WTC11 (cell line): ENCODE data around the gene DOCK1. TPM values are rescaled to one million over a fixed set of nuclear protein-coding genes. Genes with fewer than 3 reads are reported as not detected.

ENCODE experiments used
- ATAC-seq: fragments of 200-7000 bp; cut with Tn5 transposase; 2 replicates; pipeline ENCODE4 v1.10.0; 2021; ENCODE audit warnings: mild to moderate bottlenecking, moderate library complexity
- CTCF ChIA-PET: fragments of 300-600 bp; sonication (Branson Sonifier 250); formaldehyde crosslinking; loops from one replicate; lab custom pipeline; 2021; ENCODE audit warnings: antibody characterized with exemption; lab: Charles Lee
- POLR2A ChIA-PET: fragments of 350-600 bp; sonication (Branson Sonifier 250); formaldehyde crosslinking; loops from one replicate; lab custom pipeline; 2021; ENCODE audit warnings: antibody characterized with exemption; lab: Charles Lee
- DNase-seq: peaks from one replicate; pipeline ENCODE4 v3.0.0; 2021; ENCODE audit warnings: low spot score
- H3K27ac Mint-ChIP-seq: 2 replicates; pipeline ENCODE4 v1.8.0; 2021; ENCODE audit warnings: mixed read lengths
- H3K27me3 Mint-ChIP-seq: 2 replicates; pipeline ENCODE4 v1.8.0; 2021; ENCODE audit warnings: low read depth, mild to moderate bottlenecking, moderate library complexity, mixed read lengths
- H3K36me3 Mint-ChIP-seq: 2 replicates; pipeline ENCODE4 v1.8.0; 2021; ENCODE audit warnings: mixed read lengths
- H3K4me1 Mint-ChIP-seq: 2 replicates; pipeline ENCODE4 v1.8.0; 2022; ENCODE audit warnings: mixed read lengths
- H3K4me3 Mint-ChIP-seq: 2 replicates; pipeline ENCODE4 v1.8.0; 2021; ENCODE audit warnings: mild to moderate bottlenecking, moderate library complexity, mixed read lengths
- H3K9me3 Mint-ChIP-seq: 2 replicates; pipeline ENCODE4 v1.8.0; 2021; ENCODE audit warnings: mixed read lengths
- CTCF ChIP-seq: fragments of 200-600 bp; IDR thresholded peaks from 2 replicates; pipeline ENCODE4 v1.8.0; 2022; ENCODE audit warnings: antibody characterized with exemption
- ESRRA ChIP-seq: sonication (generic); formaldehyde crosslinking; IDR thresholded peaks from 2 replicates; pipeline ENCODE4 v1.8.1; 2022; ENCODE audit warnings: mild to moderate bottlenecking, missing genetic modification reagents, borderline replicate concordance
- FOXJ3 ChIP-seq: sonication (generic); formaldehyde crosslinking; IDR thresholded peaks from 2 replicates; pipeline ENCODE4 v1.9.0; 2021; ENCODE audit warnings: missing genetic modification reagents, mild to moderate bottlenecking, borderline replicate concordance
- GRHL2 ChIP-seq: fragments of 250-450 bp; sonication (Bioruptor Pico); IDR thresholded peaks from 2 replicates; pipeline ENCODE4 v1.8.0; 2022; ENCODE audit warnings: mild to moderate bottlenecking, moderate library complexity; ENCODE audit not compliant: insufficient replicate concordance, severe bottlenecking
- JAZF1 ChIP-seq: fragments of 250-450 bp; sonication (Bioruptor Pico); IDR thresholded peaks from 2 replicates; pipeline ENCODE4 v1.9.0; 2021; ENCODE audit warnings: moderate library complexity, mild to moderate bottlenecking, inconsistent platforms
- OVOL2 ChIP-seq: fragments of 250-450 bp; sonication (Bioruptor Pico); IDR thresholded peaks from 2 replicates; pipeline ENCODE4 v1.9.0; 2021; ENCODE audit warnings: mild to moderate bottlenecking, borderline replicate concordance
- STAT6 ChIP-seq: sonication (generic); formaldehyde crosslinking; conservative IDR thresholded peaks from 2 replicates; pipeline ENCODE4 v1.8.1; 2023; ENCODE audit warnings: mild to moderate bottlenecking, low read depth, missing genetic modification reagents, moderate library complexity
- TEAD1 ChIP-seq: sonication (generic); formaldehyde crosslinking; IDR thresholded peaks from 2 replicates; pipeline ENCODE4 v1.8.0; 2022; ENCODE audit warnings: mild to moderate bottlenecking, missing genetic modification reagents
- TEAD4 ChIP-seq: sonication (generic); formaldehyde crosslinking; IDR thresholded peaks from 2 replicates; pipeline ENCODE4 v1.8.0; 2022; ENCODE audit warnings: mild to moderate bottlenecking, missing genetic modification reagents
- ZBTB21 ChIP-seq: sonication (generic); formaldehyde crosslinking; IDR thresholded peaks from 2 replicates; pipeline ENCODE4 v1.8.1; 2023; ENCODE audit warnings: mild to moderate bottlenecking, missing genetic modification reagents, borderline replicate concordance
- ZNF396 ChIP-seq: fragments of 250-450 bp; sonication (Bioruptor Pico); IDR thresholded peaks from 2 replicates; pipeline ENCODE4 v1.8.0; 2021; ENCODE audit warnings: mild to moderate bottlenecking, moderate library complexity, borderline replicate concordance
- ZNF671 ChIP-seq: fragments of 250-450 bp; sonication (Bioruptor Pico); IDR thresholded peaks from 2 replicates; pipeline ENCODE4 v1.8.0; 2021; ENCODE audit warnings: mild to moderate bottlenecking
- total RNA-seq: library from RNA; stranded (reverse); gene quantifications from 3 replicates; pipeline ENCODE4 v1.2.3, GENCODE V29; 2021
- TF ChIP-seq, protein P1 (sequence below): sonication (generic); formaldehyde crosslinking; IDR thresholded peaks from 2 replicates; pipeline ENCODE4 v1.8.1; 2022; ENCODE audit warnings: mild to moderate bottlenecking, moderate library complexity, missing genetic modification reagents
- TF ChIP-seq, protein P2 (sequence below): sonication (generic); formaldehyde crosslinking; IDR thresholded peaks from 2 replicates; pipeline ENCODE4 v1.8.0; 2022; ENCODE audit warnings: mild to moderate bottlenecking, missing genetic modification reagents
- TF ChIP-seq, protein P3 (sequence below): sonication (generic); formaldehyde crosslinking; IDR thresholded peaks from 2 replicates; pipeline ENCODE4 v1.8.1; 2023; ENCODE audit warnings: mild to moderate bottlenecking, missing genetic modification reagents
- TF ChIP-seq, protein P4 (sequence below): fragments of 250-450 bp; sonication (Bioruptor Pico); IDR thresholded peaks from 2 replicates; pipeline ENCODE4 v2.1.2; 2022; ENCODE audit warnings: mild to moderate bottlenecking, moderate library complexity
- TF ChIP-seq, protein P5 (sequence below): sonication (generic); formaldehyde crosslinking; IDR thresholded peaks from 2 replicates; pipeline ENCODE4 v1.8.1; 2023; ENCODE audit warnings: mild to moderate bottlenecking, moderate library complexity, missing genetic modification reagents

Gene DOCK1
- total RNA-seq, 1 experiment from 2014 or later: 52.1 TPM

DNA sequence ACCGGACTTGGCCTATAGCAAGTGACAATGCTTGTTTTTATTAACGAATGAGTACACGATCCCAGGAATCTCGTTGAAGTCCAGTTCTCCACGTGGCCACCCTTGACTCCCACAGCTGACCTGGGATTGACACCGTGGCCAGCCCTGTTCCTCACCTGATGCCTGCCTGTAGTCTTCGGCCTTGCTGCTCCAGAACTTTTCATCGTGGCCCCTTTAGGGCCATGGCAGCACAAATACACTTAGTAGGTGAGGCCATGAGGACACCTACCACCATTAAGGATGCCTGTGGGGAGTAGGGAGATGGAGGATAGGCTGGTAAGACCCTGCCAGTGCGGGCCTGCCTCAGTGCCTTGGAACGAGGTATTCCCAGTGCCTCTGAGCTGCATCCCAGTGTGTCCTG is 321.8 kb downstream of the DOCK1 start (continued):
- TF ChIP-seq, protein P1, sequence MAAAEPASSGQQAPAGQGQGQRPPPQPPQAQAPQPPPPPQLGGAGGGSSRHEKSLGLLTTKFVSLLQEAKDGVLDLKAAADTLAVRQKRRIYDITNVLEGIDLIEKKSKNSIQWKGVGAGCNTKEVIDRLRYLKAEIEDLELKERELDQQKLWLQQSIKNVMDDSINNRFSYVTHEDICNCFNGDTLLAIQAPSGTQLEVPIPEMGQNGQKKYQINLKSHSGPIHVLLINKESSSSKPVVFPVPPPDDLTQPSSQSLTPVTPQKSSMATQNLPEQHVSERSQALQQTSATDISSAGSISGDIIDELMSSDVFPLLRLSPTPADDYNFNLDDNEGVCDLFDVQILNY (CRISPR knock-in tag): no peak
- TF ChIP-seq, protein P2, sequence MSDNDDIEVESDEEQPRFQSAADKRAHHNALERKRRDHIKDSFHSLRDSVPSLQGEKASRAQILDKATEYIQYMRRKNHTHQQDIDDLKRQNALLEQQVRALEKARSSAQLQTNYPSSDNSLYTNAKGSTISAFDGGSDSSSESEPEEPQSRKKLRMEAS: no peak
- TF ChIP-seq TEAD4 (CRISPR knock-in tag): no peak

GRCh38 chr10:127227663-127228062 is 322.4 kb downstream of the DOCK1 start:
- POLR2A ChIA-PET: no interaction called here
- H3K9me3 Mint-ChIP-seq: no peaks in the 10 kb centered on the region

More at GRCh38 chr10:127227663-127228062, 322.4 kb downstream of the DOCK1 start:
- TF ChIP-seq ZBTB21 (CRISPR knock-in tag) (no peak), GRHL2 (no peak), ZNF671 (CRISPR knock-in tag) (no peak), ZNF396 (CRISPR knock-in tag) (no peak), JAZF1 (no peak), STAT6 (CRISPR knock-in tag) (no peak), TEAD1 (CRISPR knock-in tag) (no peak), FOXJ3 (no peak), ESRRA (CRISPR knock-in tag) (no peak), OVOL2 (CRISPR knock-in tag) (no peak), CTCF (no peak)
- TF ChIP-seq, protein P3, sequence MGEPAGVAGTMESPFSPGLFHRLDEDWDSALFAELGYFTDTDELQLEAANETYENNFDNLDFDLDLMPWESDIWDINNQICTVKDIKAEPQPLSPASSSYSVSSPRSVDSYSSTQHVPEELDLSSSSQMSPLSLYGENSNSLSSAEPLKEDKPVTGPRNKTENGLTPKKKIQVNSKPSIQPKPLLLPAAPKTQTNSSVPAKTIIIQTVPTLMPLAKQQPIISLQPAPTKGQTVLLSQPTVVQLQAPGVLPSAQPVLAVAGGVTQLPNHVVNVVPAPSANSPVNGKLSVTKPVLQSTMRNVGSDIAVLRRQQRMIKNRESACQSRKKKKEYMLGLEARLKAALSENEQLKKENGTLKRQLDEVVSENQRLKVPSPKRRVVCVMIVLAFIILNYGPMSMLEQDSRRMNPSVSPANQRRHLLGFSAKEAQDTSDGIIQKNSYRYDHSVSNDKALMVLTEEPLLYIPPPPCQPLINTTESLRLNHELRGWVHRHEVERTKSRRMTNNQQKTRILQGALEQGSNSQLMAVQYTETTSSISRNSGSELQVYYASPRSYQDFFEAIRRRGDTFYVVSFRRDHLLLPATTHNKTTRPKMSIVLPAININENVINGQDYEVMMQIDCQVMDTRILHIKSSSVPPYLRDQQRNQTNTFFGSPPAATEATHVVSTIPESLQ (CRISPR knock-in tag): no peak
- TF ChIP-seq, protein P4, sequence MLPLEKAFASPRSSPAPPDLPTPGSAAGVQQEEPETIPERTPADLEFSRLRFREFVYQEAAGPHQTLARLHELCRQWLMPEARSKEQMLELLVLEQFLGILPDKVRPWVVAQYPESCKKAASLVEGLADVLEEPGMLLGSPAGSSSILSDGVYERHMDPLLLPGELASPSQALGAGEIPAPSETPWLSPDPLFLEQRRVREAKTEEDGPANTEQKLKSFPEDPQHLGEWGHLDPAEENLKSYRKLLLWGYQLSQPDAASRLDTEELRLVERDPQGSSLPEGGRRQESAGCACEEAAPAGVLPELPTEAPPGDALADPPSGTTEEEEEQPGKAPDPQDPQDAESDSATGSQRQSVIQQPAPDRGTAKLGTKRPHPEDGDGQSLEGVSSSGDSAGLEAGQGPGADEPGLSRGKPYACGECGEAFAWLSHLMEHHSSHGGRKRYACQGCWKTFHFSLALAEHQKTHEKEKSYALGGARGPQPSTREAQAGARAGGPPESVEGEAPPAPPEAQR (CRISPR knock-in tag): no peak
- TF ChIP-seq, protein P5, sequence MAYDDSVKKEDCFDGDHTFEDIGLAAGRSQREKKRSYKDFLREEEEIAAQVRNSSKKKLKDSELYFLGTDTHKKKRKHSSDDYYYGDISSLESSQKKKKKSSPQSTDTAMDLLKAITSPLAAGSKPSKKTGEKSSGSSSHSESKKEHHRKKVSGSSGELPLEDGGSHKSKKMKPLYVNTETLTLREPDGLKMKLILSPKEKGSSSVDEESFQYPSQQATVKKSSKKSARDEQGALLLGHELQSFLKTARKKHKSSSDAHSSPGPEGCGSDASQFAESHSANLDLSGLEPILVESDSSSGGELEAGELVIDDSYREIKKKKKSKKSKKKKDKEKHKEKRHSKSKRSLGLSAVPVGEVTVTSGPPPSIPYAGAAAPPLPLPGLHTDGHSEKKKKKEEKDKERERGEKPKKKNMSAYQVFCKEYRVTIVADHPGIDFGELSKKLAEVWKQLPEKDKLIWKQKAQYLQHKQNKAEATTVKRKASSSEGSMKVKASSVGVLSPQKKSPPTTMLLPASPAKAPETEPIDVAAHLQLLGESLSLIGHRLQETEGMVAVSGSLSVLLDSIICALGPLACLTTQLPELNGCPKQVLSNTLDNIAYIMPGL (CRISPR knock-in tag): no peak
- Mint-ChIP-seq H3K4me1 (peaks cover 3% of the 10 kb centered on the region; the same call in 1 of the 2 replicates), H3K4me3 (no peak overlapping the region), H3K27me3 (no peaks in the 10 kb centered on the region), H3K36me3 (no peaks in the 10 kb centered on the region), H3K27ac (no peak overlapping the region)
- no peak for DNase-seq
- CTCF ChIA-PET: no interaction called here
- no peak for ATAC-seq
